Calu3 (cell line): ENCODE results near the gene IFI27L2. TPM values are rescaled to one million over a fixed set of nuclear protein-coding genes. Genes with fewer than 3 reads are reported as not detected.
A peak's percentile ranks its signal among the peaks of the same experiment; 100 is the strongest.

ENCODE experiments used
- Bru-seq: library from RNA; stranded (reverse); fragments of 400-500 nt; gene quantifications from one replicate; lab custom pipeline; 2021; lab: Mats Ljungman, UMichigan
- BruChase-seq, 2 experiments: library from RNA; stranded (reverse); fragments of 400-500 nt; gene quantifications; one replicate each; lab custom pipeline; 2021; lab: Mats Ljungman, UMichigan
- BruUV-seq: library from RNA; stranded (reverse); fragments of 400-500 nt; replicated peaks from 2 replicates; lab custom pipeline; 2021; lab: Mats Ljungman, UMichigan
- CTCF ChIA-PET: fragments of 300-600 bp; sonication (Branson Sonifier 250); formaldehyde crosslinking; loops from one replicate; lab custom pipeline; 2022; ENCODE audit warnings: antibody characterized with exemption; lab: Charles Lee
- DNase-seq: peaks from one replicate; pipeline ENCODE4 v3.0.0; 2022
- H3K27ac Mint-ChIP-seq: one replicate; pipeline ENCODE4 v1.8.0; 2022; ENCODE audit warnings: mixed read lengths; ENCODE audit not compliant: unreplicated experiment
- H3K27me3 Mint-ChIP-seq: one replicate; pipeline ENCODE4 v1.8.0; 2022; ENCODE audit warnings: mixed read lengths; ENCODE audit not compliant: unreplicated experiment
- H3K36me3 Mint-ChIP-seq: one replicate; pipeline ENCODE4 v1.8.0; 2022; ENCODE audit warnings: mild to moderate bottlenecking, moderate library complexity, mixed read lengths; ENCODE audit not compliant: insufficient read depth, unreplicated experiment
- H3K4me1 Mint-ChIP-seq: one replicate; pipeline ENCODE4 v1.8.0; 2022; ENCODE audit warnings: mild to moderate bottlenecking, low read depth, mixed read lengths; ENCODE audit not compliant: unreplicated experiment
- H3K4me3 Mint-ChIP-seq: one replicate; pipeline ENCODE4 v1.8.0; 2022; ENCODE audit warnings: mild to moderate bottlenecking, low read depth, moderate library complexity, mixed read lengths; ENCODE audit not compliant: unreplicated experiment
- H3K9me3 Mint-ChIP-seq: one replicate; pipeline ENCODE4 v1.8.0; 2022; ENCODE audit warnings: low read depth, mixed read lengths; ENCODE audit not compliant: unreplicated experiment
- CTCF ChIP-seq: fragments of 200-600 bp; IDR thresholded peaks from one replicate; pipeline ENCODE4 v1.8.0; 2022; ENCODE audit warnings: antibody characterized with exemption; ENCODE audit not compliant: unreplicated experiment
- intact Hi-C: fragments of 100-400 bp; cut with micrococcal nuclease; formaldehyde crosslinking; loops from one replicate; pipeline ENCODE4 v1.10.0; 2022; ENCODE audit not compliant: unreplicated experiment
- long read RNA-seq: library from polyadenylated mRNA; stranded (forward); transcript quantifications from one replicate; pipeline ENCODE4 v2.0.0, GENCODE V29; 2022
- total RNA-seq: library from RNA; stranded (reverse); gene quantifications from 2 replicates; pipeline ENCODE4 v1.2.3, GENCODE V29; 2022

IFI27L2 gene
- 40.4 and 57.1 TPM in 2 replicates for total RNA-seq
- Bru-seq, nascent RNA, result percentile 58 among the genes with signal in this experiment
- percentile 76 among the genes with signal in this experiment for BruChase-seq, experiment 1, labeled RNA remaining after a 6-hour chase
- percentile 55 among the genes with signal in this experiment for BruChase-seq, experiment 2, labeled RNA remaining after a 2-hour chase
- long read RNA-seq, transcript IFI27L2-203 (2 exons, 676 nt), result minor isoform, 8 of 107 reads
- long read RNA-seq, transcript IFI27L2-204 (3 exons, 516 nt), result minor isoform, 5 of 107 reads
- long read RNA-seq, transcript IFI27L2-201 (4 exons, 511 nt), result major isoform, 75 of 107 reads
- long read RNA-seq, partial matches to known transcripts, result 10 of 107 reads
- long read RNA-seq, other reads (novel, unspliced or antisense), result 9 of 107 reads

GRCh38 chr14:94129111-94129757 is at the start of gene IFI27L2:
Gene IFI27L2 (minus strand): TSS chr14:94129604. CDS start chr14:94129564, 40 bp downstream.
- peak within 1 kb of the TSS; percentile 37 for H3K27ac Mint-ChIP-seq
- DNase-seq, result peak; percentile 59
- no TSS peak for BruUV-seq

GRCh38 chr14:94177806-94178205 is 48.4 kb upstream of the IFI27L2 start:
- Mint-ChIP-seq H3K4me1 (peaks cover 19% of the 10 kb centered on the region), H3K9me3 (no peaks in the 10 kb centered on the region), H3K27me3 (peaks cover 66% of the 10 kb centered on the region), H3K4me3 (no peak overlapping the region), H3K36me3 (peaks cover 20% of the 10 kb centered on the region), H3K27ac (no peak overlapping the region)
- intact Hi-C loops, result loop anchor here (10.0 kb wide), 1 partner anchor 237 kb away; no protein-coding TSS in a partner anchor
- no peak for TF ChIP-seq CTCF
- DNase-seq, result no peak
- CTCF ChIA-PET, result no interaction called here
- BruUV-seq, result no TSS peak

More at GRCh38 chr14:94129111-94129757, at the start of gene IFI27L2:
- H3K4me1 Mint-ChIP-seq, result peaks cover 14% of the 10 kb centered on the region
- H3K27me3 Mint-ChIP-seq, result no peaks in the 10 kb centered on the region
- CTCF ChIA-PET, result interaction anchor here (0.6 to 1.0 kb wide), 7 partner anchors 31 to 691 kb away, joined by 3 to 7 read pairs (median 3); no protein-coding TSS in a partner anchor
- H3K9me3 Mint-ChIP-seq, result no peaks in the 10 kb centered on the region
- peak; percentile 46 for TF ChIP-seq CTCF
- peaks cover 17% of the 10 kb centered on the region for H3K36me3 Mint-ChIP-seq
- peak within 1 kb of the TSS; percentile 86 for H3K4me3 Mint-ChIP-seq
- intact Hi-C loops, result no loop called here

GRCh38 chr14:94176808-94177207 is 47.4 kb upstream of the IFI27L2 start:
- Mint-ChIP-seq H3K36me3 (peaks cover 20% of the 10 kb centered on the region), H3K4me1 (peaks cover 19% of the 10 kb centered on the region), H3K9me3 (no peaks in the 10 kb centered on the region), H3K27me3 (peaks cover 76% of the 10 kb centered on the region), H3K27ac (no peak overlapping the region), H3K4me3 (no peak overlapping the region)
- CTCF ChIA-PET, result no interaction called here
- no peak for DNase-seq
- no TSS peak for BruUV-seq
- TF ChIP-seq CTCF, result no peak
- intact Hi-C loops, result loop anchor here (10.0 kb wide), 1 partner anchor 238 kb away; no protein-coding TSS in a partner anchor

- H3K36me3 Mint-ChIP-seq, result peaks cover 20% of the 10 kb centered on the region
- peaks cover 12% of the 10 kb centered on the region for H3K4me1 Mint-ChIP-seq
- no TSS peak for BruUV-seq
- H3K9me3 Mint-ChIP-seq, result no peaks in the 10 kb centered on the region
- DNase-seq, result no peak
- TF ChIP-seq CTCF, result no peak
- peaks cover 79% of the 10 kb centered on the region for H3K27me3 Mint-ChIP-seq
- CTCF ChIA-PET, result no interaction called here
- peak overlapping the region; percentile 69 for H3K4me3 Mint-ChIP-seq
- peak overlapping the region; percentile 42 for H3K27ac Mint-ChIP-seq
- intact Hi-C loops, result loop anchor here (10.0 kb wide), 1 partner anchor 239 kb away; no protein-coding TSS in a partner anchor
Observed at GRCh38 chr14:94175747-94176146, 46.3 kb upstream of the IFI27L2 start.
